ENCODE data around the gene CFAP58.

CFAP58 gene

DNA sequence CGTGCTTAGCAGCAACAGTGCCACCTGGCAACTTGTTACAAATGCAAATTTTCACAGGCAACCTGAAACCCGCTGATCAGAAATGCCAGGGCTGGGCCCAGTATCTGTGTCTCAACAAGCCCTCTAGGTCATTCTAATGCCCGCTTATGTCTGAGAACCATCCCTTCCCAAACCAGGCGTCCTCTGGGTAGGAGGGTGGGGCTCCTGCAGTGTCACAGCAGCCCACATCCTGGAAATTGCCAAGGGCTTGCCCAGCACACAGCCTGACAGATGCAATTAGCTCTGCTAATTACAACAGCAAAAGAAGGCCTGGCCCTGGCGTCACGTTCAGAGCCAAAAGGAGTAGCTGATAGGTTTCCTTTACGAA is 31.2 kb upstream of the CFAP58 start:
- no peak for DNase-seq (ENCODE audit: low read depth, low spot score)

GRCh38 chr10:104323085-104323484 is 30.5 kb upstream of the CFAP58 start:
- no peak for DNase-seq (ENCODE audit: low read depth, low spot score)

DNA sequence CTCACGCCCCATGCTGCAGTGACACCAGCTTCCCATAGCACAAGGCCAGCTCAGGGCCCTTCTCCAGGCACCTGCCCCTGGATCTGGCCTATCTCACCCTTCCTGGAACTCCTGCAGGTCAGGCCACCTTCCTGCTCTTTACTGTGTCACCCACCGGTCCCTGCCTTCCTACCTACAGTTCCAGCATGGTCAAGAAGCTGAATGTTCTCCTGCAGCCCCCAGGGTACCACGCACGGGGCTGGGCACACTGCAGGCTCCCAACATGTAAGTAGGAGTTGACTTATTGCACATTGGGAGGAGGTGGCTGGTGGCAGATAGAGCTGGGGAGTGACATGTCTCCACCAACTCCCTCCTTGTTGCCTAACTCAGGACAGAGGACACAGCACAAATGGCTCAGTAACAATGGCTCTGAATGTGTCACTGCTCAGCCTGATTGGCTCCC is 29.9 kb upstream of the CFAP58 start:
- no peak for DNase-seq (ENCODE audit: low read depth, low spot score)

GRCh38 chr10:104324221-104324686 is 29.4 kb upstream of the CFAP58 start:
- no peak for DNase-seq (ENCODE audit: low read depth, low spot score)

- no peak for DNase-seq (ENCODE audit: low read depth, low spot score)
Observed at GRCh38 chr10:104324931-104325330, 28.7 kb upstream of the CFAP58 start.

- no peak for DNase-seq (ENCODE audit: low read depth, low spot score)
Observed at GRCh38 chr10:104325436-104326435, 27.9 kb upstream of the CFAP58 start.

DNA sequence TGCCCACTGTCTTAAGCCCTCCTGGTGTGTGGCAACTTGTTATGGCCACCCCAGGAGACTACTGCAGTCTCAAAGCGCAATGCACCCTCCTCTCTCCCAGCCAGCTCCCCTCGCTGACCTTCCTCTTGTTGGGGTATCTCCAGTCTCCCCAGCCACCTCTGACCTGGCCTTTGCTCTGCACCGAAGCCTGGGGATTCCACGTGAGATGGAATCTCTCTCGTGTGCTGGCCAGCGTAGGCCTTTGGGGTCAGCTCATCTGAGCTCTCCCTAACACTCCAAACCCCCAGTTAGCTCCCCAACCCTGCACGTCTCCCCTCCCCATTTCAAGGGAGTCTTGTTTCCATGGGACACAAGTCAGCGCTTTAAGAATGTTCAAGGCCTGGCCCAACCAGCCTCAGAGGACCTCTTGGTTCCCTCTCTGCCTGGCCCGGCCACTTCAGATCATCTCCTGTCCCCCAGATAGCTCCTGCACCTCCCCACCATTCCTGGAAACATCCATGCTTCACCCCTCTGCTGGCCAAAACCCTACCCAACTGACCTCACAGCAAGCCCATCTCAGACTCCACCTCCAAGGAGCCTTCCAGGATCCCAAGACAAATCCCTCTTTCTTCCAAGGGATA is 26.5 kb upstream of the CFAP58 start:
- no peak for DNase-seq (ENCODE audit: low read depth, low spot score)

- DNase-seq (ENCODE audit: low read depth, low spot score), result peak; percentile 75
Observed at GRCh38 chr10:104327745-104328645, 25.6 kb upstream of the CFAP58 start.

DNA sequence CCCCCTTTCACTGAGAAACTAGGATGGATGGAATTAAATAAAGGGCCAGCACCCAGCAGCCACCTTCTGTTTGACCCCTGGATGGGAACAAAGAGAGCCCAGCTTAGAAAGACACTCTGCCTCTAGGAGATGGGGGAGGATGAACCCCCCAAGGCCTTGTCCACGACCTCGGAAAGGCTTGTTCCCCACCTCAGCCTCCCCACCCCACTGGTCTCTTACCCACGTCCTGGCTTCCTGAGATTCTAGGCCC is 25.1 kb upstream of the CFAP58 start:
- no peak for DNase-seq (ENCODE audit: low read depth, low spot score)

- DNase-seq (ENCODE audit: low read depth, low spot score), result peak; percentile 74
Observed at GRCh38 chr10:104328896-104329710, 24.5 kb upstream of the CFAP58 start.

DNA sequence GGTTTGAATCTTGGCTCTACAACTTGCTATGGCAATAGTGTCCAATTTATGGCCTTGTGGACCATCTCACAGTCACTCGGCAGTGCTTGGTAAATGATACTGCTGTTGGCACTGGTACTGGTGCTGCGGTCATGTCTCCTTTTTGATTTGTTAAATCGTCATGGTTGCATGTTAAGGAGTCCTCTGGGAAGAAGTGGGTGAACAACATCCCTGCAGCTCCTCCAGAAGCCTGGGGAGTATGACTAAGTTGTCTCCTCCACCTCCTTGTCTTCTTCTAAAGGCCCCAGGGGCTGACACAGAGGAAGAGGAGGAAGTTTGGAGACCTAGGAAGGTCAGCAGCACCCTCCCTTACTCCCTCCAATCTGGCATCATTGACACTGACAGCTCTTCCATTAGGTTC is 23.9 kb upstream of the CFAP58 start:
- DNase-seq (ENCODE audit: low read depth, low spot score), result no peak

- peak; percentile 80 for DNase-seq (ENCODE audit: low read depth, low spot score)
Observed at GRCh38 chr10:104330168-104331110, 23.2 kb upstream of the CFAP58 start.

- DNase-seq (ENCODE audit: low read depth, low spot score), result peak; percentile 51
Observed at GRCh38 chr10:104331208-104331838, 22.3 kb upstream of the CFAP58 start.

DNA sequence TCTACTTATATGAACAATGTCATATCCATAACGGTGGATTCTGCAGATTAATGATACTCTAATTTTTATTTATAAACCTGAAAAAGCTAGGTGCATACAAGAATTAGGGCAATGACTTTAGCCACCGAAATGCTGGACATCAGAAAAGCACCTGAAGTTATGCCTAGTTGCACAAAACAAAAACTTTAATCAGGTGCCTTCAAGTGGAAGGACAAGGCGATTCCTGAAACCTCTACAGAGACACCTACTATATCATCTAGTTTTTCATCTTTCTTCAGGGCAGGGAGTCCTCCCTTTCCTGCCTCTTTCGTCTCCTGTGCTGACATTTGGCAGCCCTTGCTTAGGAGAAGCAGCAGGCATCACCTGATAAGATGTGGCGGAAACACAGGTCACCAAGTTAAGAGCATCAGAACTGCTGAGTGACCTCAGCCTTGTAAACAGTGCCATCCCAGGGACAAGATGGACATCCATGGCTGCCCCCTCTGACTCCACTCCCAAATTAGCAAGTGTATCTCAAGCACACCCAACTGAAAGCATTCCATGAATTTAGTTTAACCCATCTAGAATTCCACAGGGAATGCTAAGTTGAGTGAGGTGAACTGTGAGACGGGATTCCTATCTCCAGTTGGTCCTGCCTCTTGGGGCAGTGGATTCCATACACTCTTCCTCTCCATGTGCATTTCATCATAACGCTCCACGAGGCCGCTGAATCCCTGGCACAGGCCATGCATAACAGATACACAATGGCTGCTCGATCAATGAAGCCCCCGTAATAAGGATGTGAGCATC is 21.2 kb upstream of the CFAP58 start:
- DNase-seq (ENCODE audit: low read depth, low spot score), result no peak

DNA sequence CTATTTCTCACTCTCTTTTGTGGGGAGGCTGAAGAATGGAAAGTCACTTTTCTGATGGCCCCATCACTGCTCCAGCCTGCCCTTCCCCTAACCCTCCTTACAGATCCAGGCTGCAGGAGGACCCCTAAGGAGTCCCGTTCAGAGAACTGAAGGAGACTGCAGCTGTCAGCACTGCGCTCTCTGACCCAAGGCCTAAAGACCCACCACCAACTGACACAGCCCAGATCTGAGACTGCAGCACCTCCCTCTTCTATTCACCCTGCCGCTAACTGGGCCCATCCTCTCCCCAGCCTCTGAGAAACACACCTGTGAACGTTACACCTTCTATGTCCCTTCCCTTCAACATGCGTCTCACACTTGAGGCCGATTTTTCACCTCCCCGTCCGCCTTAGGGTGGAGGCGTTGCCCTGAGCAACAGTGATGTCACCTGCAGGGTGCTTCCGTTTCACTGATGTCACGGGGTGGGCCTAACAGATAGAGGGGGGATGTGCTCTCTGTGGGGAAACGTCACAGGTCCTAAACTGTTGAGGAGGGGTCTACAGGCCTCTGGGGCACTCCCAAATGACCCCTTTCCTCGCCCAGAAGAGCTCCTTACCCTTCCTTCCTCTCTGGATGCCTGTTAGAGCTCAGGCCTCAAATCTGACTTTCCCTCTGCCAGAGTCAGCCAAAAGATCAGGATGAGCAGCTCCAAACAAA is 20.5 kb upstream of the CFAP58 start:
- peak; percentile 21 for DNase-seq (ENCODE audit: low read depth, low spot score)

- peak; percentile 72 for DNase-seq (ENCODE audit: low read depth, low spot score)
Observed at GRCh38 chr10:104333728-104334373, 19.8 kb upstream of the CFAP58 start.

GRCh38 chr10:104334561-104334960 is 19.1 kb upstream of the CFAP58 start:
- no peak for DNase-seq (ENCODE audit: low read depth, low spot score)
